Ovary (tissue), 3 donors: Measurements from ENCODE around the gene DACT1.

Experiments
- CTCF ChIP-seq, 3 donors: fragments of 450-650 bp in 2 of 3; fragments of 200-600 bp in 1 of 3; IDR thresholded peaks; one replicate each; pipeline versions ENCODE4 v1.5.1 to v1.8.0; 2016 to 2022; ENCODE audit warnings: antibody characterized with exemption in 3 of 3, mild to moderate bottlenecking in 1 of 3
- POLR2A ChIP-seq: fragments of 450-650 bp; IDR thresholded peaks from one replicate; pipeline ENCODE4 v1.6.1; 2017; ENCODE audit warnings: antibody characterized with exemption, mild to moderate bottlenecking, moderate library complexity
- donor health status: DM: no; HTN: no; CAD: no.

- no peak for TF ChIP-seq CTCF (IDR thresholded peaks at IDR 0.05)
- TF ChIP-seq POLR2A: no peak
Observed at GRCh38 chr14:58663494-58664111, 25.8 kb downstream of the DACT1 start.
